Activated CD4-positive, alpha-beta memory T cell treated with anti-CD3 and anti-CD28 coated beads for 36 hours (primary cell): ENCODE measurements around the gene KCNJ8. TPM values are rescaled to one million over a fixed set of nuclear protein-coding genes. Genes with fewer than 3 reads are reported as not detected.

Experiments
- CTCF ChIA-PET: fragments of 350-600 bp; sonication (Branson Sonifier 250); formaldehyde crosslinking; loops from one replicate; lab custom pipeline; 2021; ENCODE audit warnings: antibody characterized with exemption, inconsistent platforms; lab: Charles Lee
- POLR2A ChIA-PET: fragments of 350-600 bp; sonication (Branson Sonifier 250); formaldehyde crosslinking; loops from one replicate; lab custom pipeline; 2021; ENCODE audit warnings: antibody characterized with exemption; lab: Charles Lee
- DNase-seq: peaks from one replicate; pipeline ENCODE4 v3.0.0-alpha.2; 2020
- H3K27ac Mint-ChIP-seq: one replicate; pipeline ENCODE4 v1.8.0; 2021; ENCODE audit warnings: mixed read lengths
- H3K27me3 Mint-ChIP-seq: one replicate; pipeline ENCODE4 v1.8.0; 2021; ENCODE audit warnings: mixed read lengths
- H3K36me3 Mint-ChIP-seq: one replicate; pipeline ENCODE4 v1.8.0; 2021; ENCODE audit warnings: mixed read lengths
- H3K4me1 Mint-ChIP-seq: one replicate; pipeline ENCODE4 v1.8.0; 2021; ENCODE audit warnings: low read depth, mixed read lengths
- H3K4me3 Mint-ChIP-seq: one replicate; pipeline ENCODE4 v1.8.0; 2021; ENCODE audit warnings: mild to moderate bottlenecking, mixed read lengths
- H3K9me3 Mint-ChIP-seq: one replicate; pipeline ENCODE4 v1.8.0; 2021; ENCODE audit warnings: mixed read lengths
- intact Hi-C: fragments of 100-400 bp; cut with micrococcal nuclease; formaldehyde crosslinking; loops from one replicate; pipeline ENCODE4 v1.15.1; 2023
- total RNA-seq, 2 experiments: library from RNA; stranded (reverse); gene quantifications; one replicate each; pipeline ENCODE4 v1.2.3, GENCODE V29; 2021

Gene KCNJ8
- total RNA-seq, 2 experiments from 2014 or later = not detected

DNA sequence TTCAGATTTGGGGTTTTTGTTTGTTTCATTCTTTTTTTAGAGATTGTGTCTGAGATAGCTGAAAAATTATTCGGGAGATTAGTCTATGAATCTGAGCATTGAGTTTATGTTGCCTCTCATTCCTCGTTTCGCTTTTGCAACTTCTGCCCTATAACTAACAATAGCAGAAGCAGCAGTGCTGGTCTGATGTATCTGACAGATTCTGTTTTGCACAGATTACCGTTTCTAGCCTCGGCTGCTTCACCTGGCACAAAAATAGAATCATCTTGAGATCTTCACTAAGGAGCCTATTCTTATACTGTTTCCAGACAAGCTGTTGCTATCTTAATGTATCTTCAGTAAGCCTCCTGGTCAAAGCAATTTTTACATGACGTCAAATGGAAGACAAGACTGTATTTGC is 29.2 kb downstream of the KCNJ8 start:
- Mint-ChIP-seq H3K4me3 (no peak overlapping the region), H3K27me3 (peaks cover 22% of the 10 kb centered on the region), H3K36me3 (no peaks in the 10 kb centered on the region), H3K9me3 (peaks cover 3% of the 10 kb centered on the region), H3K27ac (no peak overlapping the region), H3K4me1 (no peaks in the 10 kb centered on the region)
- intact Hi-C loops = no loop called here
- ChIA-PET POLR2A (no interaction called here), CTCF (no interaction called here)
- DNase-seq = no peak

DNA sequence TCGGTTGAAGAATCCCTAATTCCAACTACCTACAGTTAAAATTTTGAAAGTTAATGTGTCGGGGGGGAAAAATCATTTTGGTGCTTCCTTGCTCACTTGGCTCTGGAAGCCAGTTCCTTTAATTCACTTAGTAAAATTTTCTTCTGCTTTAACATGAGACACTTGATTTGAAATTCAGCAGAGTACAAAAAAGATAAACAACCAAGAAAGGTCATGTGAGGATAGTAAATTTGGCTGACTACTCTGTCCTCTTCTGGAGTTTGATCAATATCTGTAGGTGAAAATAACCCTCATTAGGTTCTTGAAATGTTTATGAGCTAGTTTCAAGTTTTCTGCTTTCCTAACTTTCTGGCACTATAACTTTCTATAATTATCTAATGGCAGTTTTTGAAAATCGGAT is 43.4 kb downstream of the KCNJ8 start:
- ChIA-PET CTCF (no interaction called here), POLR2A (no interaction called here)
- Mint-ChIP-seq H3K9me3 (peaks cover 5% of the 10 kb centered on the region), H3K4me3 (no peak overlapping the region), H3K4me1 (no peaks in the 10 kb centered on the region), H3K36me3 (peaks cover 1% of the 10 kb centered on the region), H3K27me3 (peaks cover 19% of the 10 kb centered on the region), H3K27ac (no peak overlapping the region)
- DNase-seq = no peak
- intact Hi-C loops = no loop called here

DNA sequence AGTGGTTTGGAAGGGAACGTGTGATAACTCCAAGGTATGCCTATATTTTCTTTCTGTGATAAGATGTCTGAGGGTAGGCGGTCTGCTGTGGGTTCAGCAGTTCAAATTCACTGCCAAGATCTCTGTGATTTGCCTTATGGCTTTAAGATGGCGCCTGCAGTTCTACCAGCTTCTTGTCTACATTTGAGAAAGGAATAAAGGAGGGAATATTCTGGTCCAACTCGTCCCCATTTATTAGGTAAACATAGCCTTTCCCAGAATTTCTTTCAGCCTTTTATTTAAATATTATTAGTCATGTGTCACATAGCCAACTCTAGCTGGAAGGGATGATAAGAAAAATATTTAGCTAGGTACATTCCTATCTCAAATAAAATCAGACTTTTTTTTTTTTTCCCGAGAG is 48.8 kb downstream of the KCNJ8 start:
- Mint-ChIP-seq H3K4me3 (no peak overlapping the region), H3K4me1 (no peaks in the 10 kb centered on the region), H3K9me3 (no peaks in the 10 kb centered on the region), H3K27ac (no peak overlapping the region), H3K27me3 (peaks cover 5% of the 10 kb centered on the region), H3K36me3 (no peaks in the 10 kb centered on the region)
- ChIA-PET POLR2A (no interaction called here), CTCF (interaction anchor here (0.6 kb wide), 1 partner anchor 26 kb away, joined by 3 read pairs; no protein-coding TSS in a partner anchor)
- no peak for DNase-seq
- intact Hi-C loops = no loop called here

DNA sequence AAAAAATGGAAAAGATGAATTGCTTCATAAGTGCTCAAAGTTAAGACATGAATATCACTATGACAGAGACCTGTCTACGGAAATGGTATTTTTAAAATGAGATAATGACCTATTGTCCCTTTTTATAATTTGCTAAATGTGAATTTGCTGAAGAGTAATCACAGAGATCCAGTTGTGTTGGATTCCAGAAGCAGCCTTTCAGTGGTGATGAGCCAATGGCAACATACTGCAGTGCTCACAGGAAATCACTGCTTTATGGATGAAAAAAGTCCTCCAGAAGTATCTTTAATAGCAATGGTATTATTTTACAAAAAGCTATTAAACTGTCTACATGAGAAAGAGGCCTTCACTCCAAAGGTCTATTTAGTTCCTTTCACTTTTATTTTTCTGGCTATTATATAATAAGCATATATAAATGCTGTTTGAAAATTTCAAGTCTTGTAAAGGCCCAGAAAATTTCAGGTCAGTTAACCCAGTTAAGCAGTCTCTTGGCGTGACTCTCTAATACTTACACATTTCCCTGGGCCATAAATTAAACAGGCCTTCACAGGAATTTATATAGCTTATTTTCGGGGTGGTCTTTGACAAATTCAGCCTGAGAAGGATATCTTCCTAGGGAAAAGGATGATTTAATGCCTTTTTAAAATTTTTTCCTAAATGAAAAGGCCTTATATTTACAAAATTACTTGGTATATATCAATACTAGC is 55.4 kb downstream of the KCNJ8 start:
- H3K27ac Mint-ChIP-seq = no peak overlapping the region
- H3K27me3 Mint-ChIP-seq = peaks cover 2% of the 10 kb centered on the region
- H3K4me3 Mint-ChIP-seq = no peak overlapping the region
- H3K9me3 Mint-ChIP-seq = no peaks in the 10 kb centered on the region
- no peaks in the 10 kb centered on the region for H3K36me3 Mint-ChIP-seq
- no peak for DNase-seq
- H3K4me1 Mint-ChIP-seq = no peaks in the 10 kb centered on the region
- intact Hi-C loops = no loop called here
- CTCF ChIA-PET = no interaction called here
- POLR2A ChIA-PET = no interaction called here

DNA sequence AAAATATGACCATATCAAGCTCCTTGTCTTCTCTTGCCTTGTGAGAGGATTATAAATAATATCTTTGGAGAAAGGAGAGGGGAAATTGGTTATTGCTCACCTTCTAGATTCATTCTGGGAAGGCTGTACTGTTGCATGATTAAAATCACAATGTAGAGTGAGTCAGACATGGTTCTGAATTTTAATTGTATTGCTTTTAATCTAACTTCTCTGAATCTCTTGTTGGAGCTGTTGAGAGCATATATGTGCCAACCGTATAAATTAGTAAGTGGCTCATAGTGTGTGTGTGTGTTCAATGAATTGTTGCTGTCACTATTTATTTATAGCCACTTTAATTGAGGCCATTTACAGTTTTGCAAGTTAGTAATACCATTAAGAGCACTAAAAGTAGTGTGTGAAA is 56.1 kb downstream of the KCNJ8 start:
- Mint-ChIP-seq H3K9me3 (no peaks in the 10 kb centered on the region), H3K27me3 (peaks cover 4% of the 10 kb centered on the region), H3K4me1 (no peaks in the 10 kb centered on the region), H3K36me3 (no peaks in the 10 kb centered on the region), H3K4me3 (no peak overlapping the region), H3K27ac (no peak overlapping the region)
- ChIA-PET POLR2A (no interaction called here), CTCF (no interaction called here)
- DNase-seq = no peak
- intact Hi-C loops = no loop called here

DNA sequence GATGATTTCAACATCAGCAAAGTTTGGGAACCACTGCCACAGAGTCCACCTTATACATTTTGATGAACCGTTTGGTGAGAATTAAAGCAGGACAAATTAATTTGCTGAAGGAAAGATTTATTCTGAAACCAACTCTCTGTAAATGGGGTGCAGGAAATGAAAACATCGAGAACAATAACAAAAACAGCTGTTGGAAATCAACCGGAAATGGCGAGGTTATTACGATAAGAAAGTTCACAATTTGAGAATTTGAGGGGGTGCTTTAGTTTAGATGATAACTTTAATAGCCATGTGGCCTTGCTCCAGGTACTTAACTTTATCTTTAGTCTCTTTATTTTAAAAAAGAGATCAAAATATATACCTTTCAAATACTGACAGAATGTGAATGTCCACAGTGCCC is 56.7 kb downstream of the KCNJ8 start:
- Mint-ChIP-seq H3K36me3 (no peaks in the 10 kb centered on the region), H3K4me3 (no peak overlapping the region), H3K4me1 (no peaks in the 10 kb centered on the region), H3K9me3 (no peaks in the 10 kb centered on the region), H3K27me3 (peaks cover 4% of the 10 kb centered on the region), H3K27ac (no peak overlapping the region)
- intact Hi-C loops = no loop called here
- no peak for DNase-seq
- ChIA-PET CTCF (interaction anchor here (0.7 kb wide), 1 partner anchor 20 kb away, joined by 4 read pairs; no protein-coding TSS in a partner anchor), POLR2A (no interaction called here)

DNA sequence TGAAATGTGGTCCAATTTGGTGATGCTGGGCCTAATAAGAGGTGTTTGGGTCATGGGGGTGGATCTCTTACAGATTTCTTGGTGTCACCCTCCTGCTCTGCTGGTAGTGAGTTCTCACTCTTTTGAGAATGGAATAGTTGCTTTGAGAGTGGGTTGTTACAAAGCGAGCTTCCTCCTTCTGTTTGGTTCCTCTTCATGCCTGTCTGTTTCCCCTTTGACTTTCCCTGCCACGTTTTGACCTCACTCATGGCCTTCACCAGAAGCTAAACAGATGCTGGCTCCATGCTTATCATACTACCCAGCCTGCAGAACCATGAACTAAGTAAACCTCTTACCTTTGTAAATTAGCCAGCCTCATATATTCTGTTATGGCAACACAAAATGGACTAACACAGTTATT is 59.1 kb downstream of the KCNJ8 start:
- POLR2A ChIA-PET = no interaction called here
- no peak for DNase-seq
- CTCF ChIA-PET = no interaction called here
- no peak overlapping the region for H3K4me3 Mint-ChIP-seq
- H3K27ac Mint-ChIP-seq = no peak overlapping the region
- H3K4me1 Mint-ChIP-seq = no peaks in the 10 kb centered on the region
- intact Hi-C loops = no loop called here
- no peaks in the 10 kb centered on the region for H3K9me3 Mint-ChIP-seq
- peaks cover 4% of the 10 kb centered on the region for H3K27me3 Mint-ChIP-seq
- no peaks in the 10 kb centered on the region for H3K36me3 Mint-ChIP-seq

Other genes with a start within 250 kb of the KCNJ8 start
- gene SPX, start 248.4 kb downstream of the KCNJ8 start, total RNA-seq = under 1 TPM; 0.36 to 0.94 TPM
- gene GYS2, start 169.9 kb downstream of the KCNJ8 start, total RNA-seq = not detected
- gene LDHB, start 116.9 kb downstream of the KCNJ8 start, total RNA-seq = 1,000 to 10,000 TPM; 1,684 to 1,884 TPM
- not detected for gene ABCC9, start 166.7 kb upstream of the KCNJ8 start, total RNA-seq